Breast epithelium (tissue), 3 donors: Measurements from ENCODE around the gene FAM110C.

Experiments used
- POLR2A ChIP-seq: fragments of 450-650 bp; IDR thresholded peaks from one replicate; pipeline ENCODE4 v1.6.1; 2016; ENCODE audit warnings: antibody characterized with exemption, mild to moderate bottlenecking, moderate library complexity
- POLR2AphosphoS5 ChIP-seq, 3 donors: sonication (generic); formaldehyde crosslinking; IDR thresholded peaks; one replicate each; pipeline ENCODE4 v1.6.1; 2017; ENCODE audit warnings: antibody characterized with exemption in 3 of 3
- TF ChIP-seq, protein P1 (sequence below), 3 donors: fragments of 450-650 bp; IDR thresholded peaks; one replicate each; pipeline ENCODE4 v1.5.1; 2016 to 2017; ENCODE audit warnings: antibody characterized with exemption in 3 of 3, mild to moderate bottlenecking in 3 of 3, moderate library complexity in 3 of 3

DNA sequence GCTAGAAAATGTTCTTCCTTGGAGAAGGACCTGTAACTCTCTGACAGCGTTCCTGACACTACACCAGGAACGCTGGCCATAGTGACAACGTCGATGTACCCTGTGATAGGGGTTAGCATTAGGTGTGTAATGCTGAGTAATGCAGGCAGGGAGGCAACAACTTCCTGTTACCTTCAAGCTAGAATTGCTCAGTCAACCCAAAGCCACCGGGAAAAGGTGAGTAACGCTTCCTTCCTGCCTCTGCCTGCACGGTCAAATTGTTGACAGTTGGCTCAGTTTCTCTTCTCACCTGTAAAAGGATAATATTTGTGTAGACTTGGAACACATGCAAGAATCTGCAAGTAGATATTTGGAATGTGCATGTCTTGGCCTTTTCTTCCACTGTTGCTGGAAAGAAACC is 12.7 kb downstream of the FAM110C start:
- TF ChIP-seq, protein P1, sequence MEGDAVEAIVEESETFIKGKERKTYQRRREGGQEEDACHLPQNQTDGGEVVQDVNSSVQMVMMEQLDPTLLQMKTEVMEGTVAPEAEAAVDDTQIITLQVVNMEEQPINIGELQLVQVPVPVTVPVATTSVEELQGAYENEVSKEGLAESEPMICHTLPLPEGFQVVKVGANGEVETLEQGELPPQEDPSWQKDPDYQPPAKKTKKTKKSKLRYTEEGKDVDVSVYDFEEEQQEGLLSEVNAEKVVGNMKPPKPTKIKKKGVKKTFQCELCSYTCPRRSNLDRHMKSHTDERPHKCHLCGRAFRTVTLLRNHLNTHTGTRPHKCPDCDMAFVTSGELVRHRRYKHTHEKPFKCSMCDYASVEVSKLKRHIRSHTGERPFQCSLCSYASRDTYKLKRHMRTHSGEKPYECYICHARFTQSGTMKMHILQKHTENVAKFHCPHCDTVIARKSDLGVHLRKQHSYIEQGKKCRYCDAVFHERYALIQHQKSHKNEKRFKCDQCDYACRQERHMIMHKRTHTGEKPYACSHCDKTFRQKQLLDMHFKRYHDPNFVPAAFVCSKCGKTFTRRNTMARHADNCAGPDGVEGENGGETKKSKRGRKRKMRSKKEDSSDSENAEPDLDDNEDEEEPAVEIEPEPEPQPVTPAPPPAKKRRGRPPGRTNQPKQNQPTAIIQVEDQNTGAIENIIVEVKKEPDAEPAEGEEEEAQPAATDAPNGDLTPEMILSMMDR (IDR thresholded peaks at IDR 0.05), result no peak
- TF ChIP-seq POLR2A (no peak), POLR2AphosphoS5 (IDR thresholded peaks at IDR 0.05) (no peak)
